ENCODE results near the gene SRPX2. TPM values are rescaled to one million over a fixed set of nuclear protein-coding genes. Genes with fewer than 3 reads are reported as not detected.

The SRPX2 gene
- total and polyA plus RNA-seq, 9 of the 15 experiments (the other 6 are each of a cell fraction or from before 2014, with no cell fraction given): 0.13 to 0.20 TPM; not detected in 7

DNA sequence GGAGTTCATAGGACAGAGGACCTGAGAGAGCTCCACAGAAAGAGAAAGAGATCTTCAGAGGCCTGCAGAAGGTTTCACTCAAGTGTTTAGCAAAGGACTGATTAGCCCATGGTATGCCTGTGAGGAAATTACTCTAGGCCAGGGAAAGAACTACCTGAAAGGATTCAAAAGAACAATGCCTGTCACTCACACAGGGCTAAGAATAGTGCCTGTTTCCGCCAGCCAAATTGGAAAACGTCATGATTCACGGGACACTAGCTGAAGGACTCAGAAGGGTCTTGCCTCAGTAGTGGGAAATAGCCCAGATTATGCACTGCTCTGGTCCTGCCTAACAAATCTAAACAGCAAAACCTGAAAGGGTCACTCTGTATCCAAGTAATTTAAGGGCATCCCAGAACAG is 66.8 kb downstream of the SRPX2 start:
- Histone ChIP-seq H3K9me3 (replicated peaks; ENCODE audit: control insufficient read depth, insufficient read depth, low read depth, low read length) (no peaks in the 10 kb centered on the region), H3K4me1 (replicated peaks in 1 of 2; ENCODE audit: control insufficient read depth in 2 of 2, insufficient read depth in 2 of 2, low read length in 2 of 2) (no peaks in the 10 kb centered on the region), H3K27me3 (ENCODE audit: control insufficient read depth in 2 of 2, insufficient read depth in 2 of 2, low read length in 2 of 2) (no peaks in the 10 kb centered on the region), H3K36me3 (ENCODE audit: control insufficient read depth, insufficient read depth, low read length) (no peaks in the 10 kb centered on the region), H3K79me2 (ENCODE audit: control insufficient read depth, insufficient read depth, low read length) (no peaks in the 10 kb centered on the region), H3K9me1 (ENCODE audit: control insufficient read depth, insufficient read depth, low read length) (no peaks in the 10 kb centered on the region), H3K4me2 (ENCODE audit: insufficient read depth, low read length) (no peak overlapping the region), H3K9ac (ENCODE audit: insufficient read depth in 1 of 2, low read depth in 2 of 2, low read length in 2 of 2) (no peak overlapping the region), H2AFZ (ENCODE audit: low read depth, low read length) (no peak overlapping the region), H4K20me1 (replicated peaks; ENCODE audit: control insufficient read depth, insufficient read depth, low read length) (no peaks in the 10 kb centered on the region), H3K4me3 (no peak overlapping the region), H3K27ac (ENCODE audit: extremely low read depth, low read depth, low read length) (no peak overlapping the region)
- no peak for DNase-seq (ENCODE audit: extremely low read depth in 1 of 4, low spot score in 3 of 4)
- CTCF ChIA-PET (ENCODE audit: low intra/inter-chr PET ratio): no interaction called here
- POLR2A ChIA-PET: no interaction called here
- 0% methylated on average over 3 of the region's 3 CpGs for WGBS (ENCODE audit: insufficient coverage, low coverage, missing lambda C conversion rate)
- no peak for FAIRE-seq
- no peak for ATAC-seq
- TF ChIP-seq ZKSCAN1 (IDR thresholded peaks at IDR 0.05; ENCODE audit: low read depth, low read length): no peak
- TF ChIP-seq POLR2G (IDR thresholded peaks at IDR 0.05; ENCODE audit: low read depth, low read length): no peak
- TF ChIP-seq ZNF445 (CRISPR knock-in tag; IDR thresholded peaks at IDR 0.05; ENCODE audit: low read depth): no peak
- TF ChIP-seq, protein P1, sequence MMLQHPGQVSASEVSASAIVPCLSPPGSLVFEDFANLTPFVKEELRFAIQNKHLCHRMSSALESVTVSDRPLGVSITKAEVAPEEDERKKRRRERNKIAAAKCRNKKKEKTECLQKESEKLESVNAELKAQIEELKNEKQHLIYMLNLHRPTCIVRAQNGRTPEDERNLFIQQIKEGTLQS (IDR thresholded peaks at IDR 0.05): no peak
- TF ChIP-seq, protein P1 (CRISPR knock-in tag; conservative IDR thresholded peaks at IDR 0.05): no peak
- no peak for TF ChIP-seq MAFF (IDR thresholded peaks at IDR 0.05; ENCODE audit: low read length)
- TF ChIP-seq PML (IDR thresholded peaks at IDR 0.05; ENCODE audit: low read length): no peak
- TF ChIP-seq BDP1 (IDR thresholded peaks at IDR 0.05; ENCODE audit: insufficient read depth, insufficient read length): no peak
- no peak for TF ChIP-seq HNRNPH1 (optimal IDR thresholded peaks at IDR 0.05; ENCODE audit: low read depth, low read length)
- TF ChIP-seq TRIM28 (IDR thresholded peaks at IDR 0.05): no peak
- no peak for TF ChIP-seq ETV1 (tag; conservative IDR thresholded peaks at IDR 0.05; ENCODE audit: low read depth)
- TF ChIP-seq ATF1 (CRISPR knock-in tag; IDR thresholded peaks at IDR 0.05): no peak
- TF ChIP-seq ATF1 (tag; IDR thresholded peaks at IDR 0.05): no peak
- intact Hi-C loops (cut with micrococcal nuclease) (no loop called here), in situ Hi-C loops (cut with MboI) (no loop called here)
- no TSS peak for BruUV-seq (replicated peaks)
